ENCODE results near the gene CLBA1.

CLBA1 gene

GRCh38 chr14:104956290-104956890, 29.2 kb upstream of the CLBA1 start:
- POLR2A ChIA-PET: interaction anchor here (0.8 kb wide), 1 partner anchor 10 kb away, joined by 3 read pairs; no protein-coding TSS in a partner anchor
- CTCF ChIA-PET: no interaction called here
- TF ChIP-seq PKNOX1 (IDR thresholded peaks at IDR 0.05): no peak
- no peak for TF ChIP-seq HDGF (IDR thresholded peaks at IDR 0.05; ENCODE audit: borderline replicate concordance)
- TF ChIP-seq TARDBP (IDR thresholded peaks at IDR 0.05): no peak
- no peak for TF ChIP-seq ELF4 (IDR thresholded peaks at IDR 0.05)
- no peak for TF ChIP-seq SP1 (IDR thresholded peaks at IDR 0.05)
- TF ChIP-seq LEF1 (IDR thresholded peaks at IDR 0.05; ENCODE audit: borderline replicate concordance): no peak
- TF ChIP-seq ZNF384 (IDR thresholded peaks at IDR 0.05): no peak
- no peak for TF ChIP-seq FOXK2 (IDR thresholded peaks at IDR 0.05)
- no peak for TF ChIP-seq NFRKB (IDR thresholded peaks at IDR 0.05)
- no peak for TF ChIP-seq CTBP1 (IDR thresholded peaks at IDR 0.05; ENCODE audit: borderline replicate concordance)
- TF ChIP-seq FOXM1 (IDR thresholded peaks at IDR 0.05; ENCODE audit: borderline replicate concordance): no peak
- no peak for TF ChIP-seq ARNT (IDR thresholded peaks at IDR 0.05)
- TF ChIP-seq BHLHE40 (IDR thresholded peaks at IDR 0.05; ENCODE audit: borderline replicate concordance): no peak
- TF ChIP-seq L3MBTL2 (conservative IDR thresholded peaks at IDR 0.05): no peak
- TF ChIP-seq FOXA1 (IDR thresholded peaks at IDR 0.05): no peak
- no peak for TF ChIP-seq SUZ12 (IDR thresholded peaks at IDR 0.05)
- DNase-seq (ENCODE audit: extremely low spot score): no peak

GRCh38 chr14:104957146-104958113, 28.2 kb upstream of the CLBA1 start:
- ChIA-PET CTCF (no interaction called here), POLR2A (no interaction called here)
- DNase-seq (ENCODE audit: extremely low spot score): no peak
- TF ChIP-seq SUZ12 (IDR thresholded peaks at IDR 0.05): no peak
- TF ChIP-seq FOXK2 (IDR thresholded peaks at IDR 0.05): no peak
- TF ChIP-seq SP1 (IDR thresholded peaks at IDR 0.05): no peak
- TF ChIP-seq TARDBP (IDR thresholded peaks at IDR 0.05): no peak
- no peak for TF ChIP-seq PKNOX1 (IDR thresholded peaks at IDR 0.05)

- no peak for TF ChIP-seq CTBP1 (IDR thresholded peaks at IDR 0.05; ENCODE audit: borderline replicate concordance)
- POLR2A ChIA-PET: interaction anchor here (1.7 to 1.9 kb wide), 3 partner anchors 10 to 64 kb away, joined by 3 to 5 read pairs (median 4); partner anchors contain the start of gene CDCA4
- CTCF ChIA-PET: no interaction called here
- DNase-seq (ENCODE audit: extremely low spot score): no peak
Observed at GRCh38 chr14:104964546-104964945, 21.0 kb upstream of the CLBA1 start.

GRCh38 chr14:104965561-104966231, 19.9 kb upstream of the CLBA1 start:
- ChIA-PET POLR2A (interaction anchor here (1.2 to 1.9 kb wide), 4 partner anchors 9 to 63 kb away, joined by 3 to 5 read pairs (median 4); partner anchors contain the start of gene CDCA4), CTCF (no interaction called here)
- no peak for DNase-seq (ENCODE audit: extremely low spot score)
- TF ChIP-seq FOXK2 (IDR thresholded peaks at IDR 0.05): no peak
- TF ChIP-seq BHLHE40 (IDR thresholded peaks at IDR 0.05; ENCODE audit: borderline replicate concordance): no peak

- POLR2A ChIA-PET: interaction anchor here (1.0 to 1.8 kb wide), 3 partner anchors 8 to 55 kb away, joined by 3 to 4 read pairs (median 3); partner anchors contain the start of gene CDCA4
- CTCF ChIA-PET: interaction anchor here (1.2 kb wide), 1 partner anchor 9 kb away, joined by 3 read pairs; no protein-coding TSS in a partner anchor
- TF ChIP-seq SP1 (IDR thresholded peaks at IDR 0.05): no peak
- DNase-seq (ENCODE audit: extremely low spot score): no peak
Observed at GRCh38 chr14:104966261-104966865, 19.2 kb upstream of the CLBA1 start.

GRCh38 chr14:104966981-104967385, 18.6 kb upstream of the CLBA1 start:
- ChIA-PET CTCF (interaction anchor here (1.2 kb wide), 1 partner anchor 9 kb away, joined by 3 read pairs; no protein-coding TSS in a partner anchor), POLR2A (interaction anchor here (1.0 to 1.6 kb wide), 2 partner anchors 11 to 54 kb away, joined by 3 read pairs; partner anchors contain the start of gene CDCA4)
- no peak for TF ChIP-seq FOXM1 (IDR thresholded peaks at IDR 0.05; ENCODE audit: borderline replicate concordance)
- TF ChIP-seq NFRKB (IDR thresholded peaks at IDR 0.05): no peak
- no peak for TF ChIP-seq SUZ12 (IDR thresholded peaks at IDR 0.05)
- TF ChIP-seq HDGF (IDR thresholded peaks at IDR 0.05; ENCODE audit: borderline replicate concordance): no peak
- no peak for TF ChIP-seq ARNT (IDR thresholded peaks at IDR 0.05)
- no peak for TF ChIP-seq LEF1 (IDR thresholded peaks at IDR 0.05; ENCODE audit: borderline replicate concordance)
- no peak for TF ChIP-seq ZNF384 (IDR thresholded peaks at IDR 0.05)
- TF ChIP-seq TARDBP (IDR thresholded peaks at IDR 0.05): no peak
- TF ChIP-seq SP1 (IDR thresholded peaks at IDR 0.05): no peak
- no peak for TF ChIP-seq PKNOX1 (IDR thresholded peaks at IDR 0.05)
- no peak for TF ChIP-seq BHLHE40 (IDR thresholded peaks at IDR 0.05; ENCODE audit: borderline replicate concordance)
- no peak for TF ChIP-seq FOXA1 (IDR thresholded peaks at IDR 0.05)
- no peak for TF ChIP-seq ELF4 (IDR thresholded peaks at IDR 0.05)
- DNase-seq (ENCODE audit: extremely low spot score): no peak
